GM19328 (cell line): ENCODE data around the gene NKIRAS2.

Source experiments
- ATAC-seq: cut with Tn5 transposase; IDR thresholded peaks from one replicate; pipeline ENCODE4 v1.9.1; 2021; ENCODE audit warnings: mild to moderate bottlenecking, moderate library complexity; ENCODE audit not compliant: unreplicated experiment

The NKIRAS2 gene

GRCh38 chr17:42019509-42020404 is at the start of gene NKIRAS2:
NKIRAS2 (plus strand) TSS chr17:42020090; CDS start chr17:42021578, 1,488 bp downstream.
- peak; percentile 53 for ATAC-seq

GRCh38 chr17:41970901-41971331 is 49.0 kb upstream of the NKIRAS2 start:
- no peak for ATAC-seq

- no peak for ATAC-seq
These were observed 48.0 kb upstream of the NKIRAS2 start for GRCh38 chr17:41971721-41972523.

GRCh38 chr17:41972571-41973407 is 47.1 kb upstream of the NKIRAS2 start:
- ATAC-seq: no peak

- no peak for ATAC-seq
These were observed 46.5 kb upstream of the NKIRAS2 start for GRCh38 chr17:41973408-41973811.

- ATAC-seq: no peak
These were observed 45.9 kb upstream of the NKIRAS2 start for GRCh38 chr17:41974031-41974430.

GRCh38 chr17:41974658-41975057 is 45.2 kb upstream of the NKIRAS2 start:
- ATAC-seq: no peak

GRCh38 chr17:41975099-41976083 is 44.5 kb upstream of the NKIRAS2 start:
- no peak for ATAC-seq

- ATAC-seq: no peak
These were observed 43.6 kb upstream of the NKIRAS2 start for GRCh38 chr17:41976142-41976768.

- no peak for ATAC-seq
These were observed 41.9 kb upstream of the NKIRAS2 start for GRCh38 chr17:41977991-41978390.

GRCh38 chr17:41982026-41982760 is 37.7 kb upstream of the NKIRAS2 start:
- ATAC-seq: no peak

GRCh38 chr17:41984454-41984853 is 35.4 kb upstream of the NKIRAS2 start:
- no peak for ATAC-seq

- ATAC-seq: no peak
These were observed 34.0 kb upstream of the NKIRAS2 start for GRCh38 chr17:41985919-41986318.

GRCh38 chr17:41986634-41987033 is 33.3 kb upstream of the NKIRAS2 start:
- ATAC-seq: no peak

- ATAC-seq: no peak
These were observed 32.2 kb upstream of the NKIRAS2 start for GRCh38 chr17:41987642-41988041.

GRCh38 chr17:41988418-41988817 is 31.5 kb upstream of the NKIRAS2 start:
- ATAC-seq: no peak

GRCh38 chr17:41989702-41990419 is 30.0 kb upstream of the NKIRAS2 start:
- ATAC-seq: no peak

- no peak for ATAC-seq
These were observed 27.3 kb upstream of the NKIRAS2 start for GRCh38 chr17:41992576-41992975.
